Pancreas (tissue), 10 donors: ENCODE data around the gene GPNMB. TPM values are rescaled to one million over a fixed set of nuclear protein-coding genes. Genes with fewer than 3 reads are reported as not detected.
A peak's percentile ranks its signal among the peaks of the same experiment; 100 is the strongest.

Experiments
- ATAC-seq, 4 donors: fragments of 200-7000 bp; cut with Tn5 transposase; one replicate each; pipeline versions ENCODE4 v1.8.0 to v1.9.1; 2020; ENCODE audit warnings: mild to moderate bottlenecking in 4 of 4, moderate library complexity in 4 of 4
- DNase-seq, 6 donors: peaks; one replicate each; pipeline ENCODE4 v3.0.0-alpha.2; 2020
- FAIRE-seq: peaks from 2 replicates; lab custom pipeline; 2012; peaks lifted over from hg19 to GRCh38; lab: Jason Lieb, UNC
- H3K27ac ChIP-seq, 4 donors: fragments of 200-600 bp; sonication (generic); 1 replicate in 3 of 4; 2 replicates in 1 of 4; pipeline versions ENCODE4 v1.5.0 to v1.8.0; 2020
- H3K27me3 ChIP-seq, 4 donors: fragments of 200-600 bp; one replicate each; pipeline ENCODE4 v1.8.0; 2021
- H3K36me3 ChIP-seq, 3 donors: fragments of 200-600 bp; sonication (generic) in 1 of 3; one replicate each; pipeline versions ENCODE4 v1.5.0 to v1.8.0; 2020 to 2021
- H3K4me1 ChIP-seq, 3 donors: fragments of 200-600 bp; one replicate each; pipeline ENCODE4 v1.8.0; 2021
- H3K4me3 ChIP-seq, 4 donors: fragments of 200-600 bp; sonication (generic) in 2 of 4; one replicate each; pipeline versions ENCODE4 v1.5.0 to v1.8.0; 2020 to 2021
- H3K9me3 ChIP-seq, 4 donors: fragments of 200-600 bp; one replicate each; pipeline ENCODE4 v1.8.0; 2021
- WGBS, 2 donors: extraction: QIAGEN DNeasy Blood & Tissue Kit; methylation state at CpG; one replicate each; pipeline ENCODE4 v1.1.7; 2013; 5-methylcytosine and 5-hydroxymethylcytosine counted together
- intact Hi-C, 3 donors: fragments of 100-400 bp; cut with DNase I; formaldehyde crosslinking; loops; one replicate each; pipeline versions ENCODE4 v1.11.1 to v1.14.2; 2022
- polyA plus RNA-seq, 2 donors: library from polyadenylated mRNA; stranded (reverse); fragments of 200-250 nt; gene quantifications; one replicate each; pipeline ENCODE4 v1.2.3, GENCODE V29; 2013
- total RNA-seq, 6 donors: library from RNA; stranded (reverse); fragmentation: NEBNext Ultra II Directional in 4 of 6; extraction: Animal tissue kit (Norgen Biotek cat#: 25700) in 4 of 6; gene quantifications; one replicate each; pipeline versions ENCODE4 v1.2.1 to v1.2.4, GENCODE V29; 2021 to 2023
- TF ChIP-seq, protein P1 (sequence below), 4 donors: fragments of 200-600 bp; sonication (generic) in 3 of 4; IDR thresholded peaks; one replicate each; pipeline versions ENCODE4 v1.5.0 to v1.8.0; 2021; ENCODE audit warnings: antibody characterized with exemption in 4 of 4
- donor health status: healthy with polysubstance abuse.
- donor health status: DM: no; HTN: no; CAD: no; lungs with moderate emphysema.
- donor health status: DM: no; HTN: no; CAD: no.
- donor health status: control.
- donor health status: control.
- donor health status: Bipolar disorder and iron deficiency.
- donor health status: DM: yes; HTN: yes; CAD: no.
- donor health status: DM: no; HTN: no; CAD: no.
- donor health status: DM: no; HTN: no; CAD: no.
- donor health status: DM: yes; HTN: yes; CAD: no.

GPNMB gene
- total and polyA plus RNA-seq, 8 donors: 1.9 to 104 (median 5.0) TPM

DNA sequence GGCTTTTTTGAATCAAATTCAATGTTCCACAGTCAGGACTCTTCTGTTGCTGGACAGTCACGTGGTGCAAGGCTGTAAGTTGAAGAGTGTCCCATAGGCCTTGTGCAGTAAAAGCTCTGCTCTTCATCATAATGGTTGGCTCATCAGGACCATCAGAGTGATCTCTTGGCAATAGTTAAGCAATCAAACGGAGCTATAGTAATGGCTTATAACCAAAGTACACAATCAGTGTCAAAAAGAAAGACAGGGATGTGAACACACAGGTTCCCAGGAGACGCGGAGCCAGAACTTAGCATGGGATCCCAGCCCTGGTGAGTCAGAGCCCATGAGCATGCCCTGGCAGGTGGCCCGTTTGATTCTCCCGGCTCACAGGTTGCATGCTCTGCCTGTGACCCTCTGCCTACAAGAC lies 10.8 kb upstream of the GPNMB start:
- FAIRE-seq (no peak), ATAC-seq (peak in 1 of 4 donors; percentile 49)
- intact Hi-C loops: no loop called here

DNA sequence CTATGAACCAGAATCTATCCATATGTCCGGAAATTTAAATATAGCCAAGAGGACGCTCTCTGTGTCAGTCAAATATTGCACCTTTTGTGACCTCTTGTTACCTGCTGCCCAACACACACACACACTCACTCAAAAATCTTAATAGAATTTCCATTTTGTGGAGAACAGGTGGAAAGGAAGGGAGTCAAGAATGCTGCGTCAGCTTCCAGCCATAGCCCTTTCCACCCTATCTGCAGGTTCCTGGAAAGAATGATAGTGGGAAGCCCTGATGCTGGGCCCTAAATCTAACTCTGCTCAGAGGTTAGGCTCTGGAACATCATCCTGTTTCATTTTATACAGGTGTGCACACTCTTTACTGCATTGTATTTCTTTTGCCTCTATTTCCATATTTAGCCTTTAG lies 9.6 kb upstream of the GPNMB start:
- H3K27ac ChIP-seq: no peak overlapping the region
- no peak overlapping the region for H3K4me3 ChIP-seq
- no peaks in the 10 kb centered on the region for H3K4me1 ChIP-seq
- intact Hi-C loops: no loop called here
- no peaks in the 10 kb centered on the region for H3K36me3 ChIP-seq
- ATAC-seq (no peak), DNase-seq (no peak), FAIRE-seq (no peak)
- no peaks in the 10 kb centered on the region for H3K27me3 ChIP-seq
- TF ChIP-seq, protein P1, sequence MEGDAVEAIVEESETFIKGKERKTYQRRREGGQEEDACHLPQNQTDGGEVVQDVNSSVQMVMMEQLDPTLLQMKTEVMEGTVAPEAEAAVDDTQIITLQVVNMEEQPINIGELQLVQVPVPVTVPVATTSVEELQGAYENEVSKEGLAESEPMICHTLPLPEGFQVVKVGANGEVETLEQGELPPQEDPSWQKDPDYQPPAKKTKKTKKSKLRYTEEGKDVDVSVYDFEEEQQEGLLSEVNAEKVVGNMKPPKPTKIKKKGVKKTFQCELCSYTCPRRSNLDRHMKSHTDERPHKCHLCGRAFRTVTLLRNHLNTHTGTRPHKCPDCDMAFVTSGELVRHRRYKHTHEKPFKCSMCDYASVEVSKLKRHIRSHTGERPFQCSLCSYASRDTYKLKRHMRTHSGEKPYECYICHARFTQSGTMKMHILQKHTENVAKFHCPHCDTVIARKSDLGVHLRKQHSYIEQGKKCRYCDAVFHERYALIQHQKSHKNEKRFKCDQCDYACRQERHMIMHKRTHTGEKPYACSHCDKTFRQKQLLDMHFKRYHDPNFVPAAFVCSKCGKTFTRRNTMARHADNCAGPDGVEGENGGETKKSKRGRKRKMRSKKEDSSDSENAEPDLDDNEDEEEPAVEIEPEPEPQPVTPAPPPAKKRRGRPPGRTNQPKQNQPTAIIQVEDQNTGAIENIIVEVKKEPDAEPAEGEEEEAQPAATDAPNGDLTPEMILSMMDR (IDR thresholded peaks at IDR 0.05): no peak
- no peaks in the 10 kb centered on the region for H3K9me3 ChIP-seq
- 86 to 96% methylated on average over 3 of the region's 3 CpGs for WGBS, 2 donors

More for the DNA sequence above, 10.8 kb upstream of the GPNMB start:
- no peaks in the 10 kb centered on the region for H3K27me3 ChIP-seq
- no peaks in the 10 kb centered on the region for H3K4me1 ChIP-seq
- no peaks in the 10 kb centered on the region for H3K9me3 ChIP-seq
- WGBS, 2 donors: 75 to 81% methylated on average over 6 of the region's 6 CpGs
- no peaks in the 10 kb centered on the region for H3K36me3 ChIP-seq
- TF ChIP-seq, protein P1 (IDR thresholded peaks at IDR 0.05): no peak
- no peak overlapping the region for H3K27ac ChIP-seq
- DNase-seq: no peak
- no peak overlapping the region for H3K4me3 ChIP-seq

DNA sequence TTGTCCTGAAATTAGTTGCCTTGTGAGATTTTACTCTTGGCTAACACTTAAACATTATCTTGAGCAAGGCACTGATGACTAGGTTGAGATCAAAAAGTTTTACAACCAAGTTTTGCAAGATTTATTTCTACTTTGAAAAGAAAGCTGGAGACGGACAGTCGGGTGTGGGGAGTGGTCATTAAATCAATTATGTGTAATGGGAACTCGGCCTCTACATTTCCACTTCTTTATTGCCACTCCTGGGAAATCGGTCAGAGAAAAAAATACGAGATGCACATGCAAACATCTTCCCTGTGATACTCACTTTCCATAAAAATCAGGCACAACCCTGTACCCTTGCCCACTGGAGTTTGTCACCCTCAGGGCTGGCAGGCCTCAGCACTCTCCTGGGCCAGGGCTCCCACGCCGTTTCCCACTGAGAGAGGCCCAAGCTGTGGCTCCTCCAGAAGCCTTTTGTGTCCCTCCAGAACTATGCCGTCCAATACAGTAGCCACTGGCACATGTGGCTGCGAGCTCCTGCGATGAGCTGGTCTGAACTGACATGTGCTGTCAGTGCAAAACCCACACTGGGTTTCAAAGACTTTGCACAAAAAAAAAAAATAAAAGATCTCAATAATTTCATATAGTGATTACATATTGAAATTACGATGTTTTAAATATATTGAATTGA lies 7.5 kb upstream of the GPNMB start:
- 77 to 85% methylated on average over 11 of the region's 11 CpGs for WGBS, 2 donors
- TF ChIP-seq, protein P1 (IDR thresholded peaks at IDR 0.05): no peak
- intact Hi-C loops: no loop called here
- Histone ChIP-seq H3K4me1 (no peaks in the 10 kb centered on the region), H3K9me3 (no peaks in the 10 kb centered on the region), H3K27me3 (no peaks in the 10 kb centered on the region), H3K36me3 (no peaks in the 10 kb centered on the region), H3K4me3 (no peak overlapping the region), H3K27ac (no peak overlapping the region)
- DNase-seq: no peak
- no peak for FAIRE-seq
- ATAC-seq: no peak

DNA sequence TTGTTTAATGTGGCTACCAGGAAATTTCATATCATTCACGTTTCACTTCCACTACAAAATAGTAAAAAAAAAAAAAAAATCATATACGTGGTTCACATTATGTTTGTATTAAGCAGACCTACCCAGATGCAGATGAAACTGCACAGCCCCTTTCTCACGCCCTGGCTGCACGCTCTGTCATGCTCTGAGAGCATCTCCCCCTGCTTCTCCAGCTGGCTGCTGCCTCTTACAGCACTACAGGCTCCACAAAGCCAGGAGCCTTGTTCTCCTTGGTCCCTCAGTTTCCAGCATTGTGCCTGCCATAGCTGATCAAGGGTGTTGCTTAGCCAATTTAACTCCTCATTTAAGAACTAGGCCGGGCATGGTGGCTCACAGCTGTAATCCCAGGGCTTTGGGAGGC lies 6.9 kb upstream of the GPNMB start:
- H3K4me3 ChIP-seq: no peak overlapping the region
- TF ChIP-seq, protein P1 (IDR thresholded peaks at IDR 0.05): no peak
- no peaks in the 10 kb centered on the region for H3K4me1 ChIP-seq
- intact Hi-C loops: no loop called here
- H3K9me3 ChIP-seq: no peaks in the 10 kb centered on the region
- H3K36me3 ChIP-seq: no peaks in the 10 kb centered on the region
- DNase-seq (no peak), FAIRE-seq (no peak), ATAC-seq (no peak)
- H3K27ac ChIP-seq: no peak overlapping the region
- no peaks in the 10 kb centered on the region for H3K27me3 ChIP-seq
- 72 to 73% methylated on average over 5 of the region's 5 CpGs for WGBS, 2 donors

DNA sequence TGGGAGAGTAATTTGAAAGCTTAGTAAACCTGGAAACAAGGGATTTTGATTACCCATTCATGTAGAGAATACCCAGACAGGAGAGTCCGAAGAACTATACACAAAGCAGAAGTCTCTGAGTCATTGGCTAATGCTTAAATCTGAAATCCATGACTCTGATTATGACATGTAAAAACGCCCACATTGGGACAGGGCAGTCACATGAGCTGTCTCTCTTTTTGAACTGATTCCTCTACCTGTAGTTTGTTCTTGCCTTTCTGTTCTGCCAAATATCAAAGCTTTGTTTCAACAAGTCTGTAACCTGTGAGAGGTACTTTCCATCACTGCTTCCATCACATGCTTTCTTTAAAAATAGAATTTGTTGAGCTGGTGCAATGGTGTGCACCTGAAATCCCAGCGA lies 4.3 kb upstream of the GPNMB start:
- H3K27ac ChIP-seq: no peak overlapping the region
- intact Hi-C loops: no loop called here
- FAIRE-seq: no peak

More for the DNA sequence above, 4.3 kb upstream of the GPNMB start:
- Histone ChIP-seq H3K9me3 (no peaks in the 10 kb centered on the region), H3K27me3 (peaks cover 0 to 3% (median 0%) of the 10 kb centered on the region in 4 donors), H3K4me1 (no peaks in the 10 kb centered on the region), H3K4me3 (no peak overlapping the region), H3K36me3 (no peaks in the 10 kb centered on the region)
- WGBS, 2 donors: 51 to 58% methylated on average over 3 of the region's 3 CpGs
- DNase-seq: no peak
- peak in 2 of 4 donors; percentile 20 to 50 for ATAC-seq
- TF ChIP-seq, protein P1 (IDR thresholded peaks at IDR 0.05): no peak
